Cardiac septum (tissue), 1 donor: Measurements from ENCODE around the gene CNTNAP1. TPM values are rescaled to one million over a fixed set of nuclear protein-coding genes. Genes with fewer than 3 reads are reported as not detected.
A peak's percentile ranks its signal among the peaks of the same experiment; 100 is the strongest.

ENCODE experiments used
- DNase-seq: peaks from one replicate; pipeline ENCODE4 v3.0.0-alpha.2; 2020; ENCODE audit warnings: low spot score
- intact Hi-C: fragments of 100-400 bp; cut with DNase I; formaldehyde crosslinking; loops from one replicate; pipeline ENCODE4 v1.14.0; 2022
- total RNA-seq: library from RNA; stranded (reverse); fragmentation: NEBNext Ultra II Directional; extraction: Animal tissue kit (Norgen Biotek cat#: 25700); gene quantifications from one replicate; pipeline ENCODE4 v1.2.1, GENCODE V29; 2021
- donor health status: DM: no; HTN: no; CAD: no.

The CNTNAP1 gene
- total RNA-seq, 1 donor from 2014 or later = 7.0 TPM

- DNase-seq = no peak
- intact Hi-C loops = loop anchor here (5.0 kb wide), 1 partner anchor 64 kb away; the partner anchor contains the start of gene EZH1
Measured at GRCh38 chr17:42682722-42683403, 532 bp downstream of the CNTNAP1 start.

DNA sequence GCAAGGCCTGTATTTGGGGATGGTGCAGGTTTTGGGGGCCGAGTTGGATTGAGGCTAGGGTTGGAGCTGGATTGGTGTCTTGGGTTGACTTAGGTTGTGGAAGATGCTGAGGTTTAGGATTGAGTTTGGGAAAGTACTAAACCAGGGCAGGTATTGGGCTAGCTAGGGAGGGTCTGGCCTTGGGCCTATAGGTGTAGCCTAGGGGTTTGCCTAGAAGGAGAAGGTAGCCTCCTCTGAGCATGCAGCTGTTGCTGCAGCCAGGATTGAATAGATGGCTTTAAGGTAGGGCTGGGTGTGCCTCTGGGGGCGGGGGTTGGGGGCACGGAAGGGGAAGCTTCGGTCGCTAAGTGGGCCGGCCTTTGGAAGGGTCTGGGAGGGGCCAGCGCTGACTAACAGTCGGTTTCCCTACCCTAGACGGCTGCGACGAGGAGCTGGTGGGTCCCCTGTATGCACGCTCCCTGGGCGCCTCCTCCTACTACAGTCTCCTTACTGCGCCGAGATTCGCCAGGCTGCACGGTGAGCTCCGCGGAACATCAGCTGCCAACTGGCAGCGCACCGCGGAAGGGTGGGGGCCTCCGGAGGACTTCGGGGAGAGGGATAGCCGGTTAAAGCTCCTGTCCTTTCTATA lies 1.2 kb downstream of the CNTNAP1 start:
- intact Hi-C loops = loop anchor here (5.0 kb wide), 1 partner anchor 64 kb away; the partner anchor contains the start of gene EZH1
- no peak for DNase-seq

DNA sequence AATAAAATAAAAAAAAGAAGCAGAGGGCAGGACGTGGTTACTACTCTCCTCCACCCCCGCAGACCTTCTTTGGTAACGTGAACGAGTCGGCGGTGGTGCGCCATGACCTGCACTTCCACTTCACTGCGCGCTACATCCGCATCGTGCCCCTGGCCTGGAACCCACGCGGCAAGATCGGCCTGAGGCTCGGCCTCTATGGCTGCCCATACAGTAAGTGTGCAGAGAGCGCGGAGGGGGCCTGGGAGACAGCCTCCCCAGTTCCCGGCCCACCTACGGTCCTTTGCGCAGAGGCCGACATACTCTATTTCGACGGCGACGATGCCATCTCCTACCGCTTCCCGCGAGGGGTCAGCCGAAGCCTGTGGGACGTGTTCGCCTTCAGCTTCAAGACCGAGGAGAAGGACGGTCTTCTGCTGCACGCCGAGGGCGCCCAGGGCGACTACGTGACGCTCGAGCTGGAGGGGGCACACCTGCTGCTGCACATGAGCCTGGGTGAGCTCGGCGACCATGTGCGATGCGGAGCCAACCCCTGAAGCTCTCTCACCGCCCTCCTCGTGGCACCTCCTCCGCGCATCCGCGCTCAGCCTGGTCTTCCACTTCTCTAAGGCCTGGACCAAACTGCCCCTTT lies 2.7 kb downstream of the CNTNAP1 start:
- intact Hi-C loops = loop anchor here (5.0 kb wide), 1 partner anchor 62 kb away; the partner anchor contains the start of gene EZH1
- DNase-seq = no peak

GRCh38 chr17:42685831-42686230 lies 3.5 kb downstream of the CNTNAP1 start:
- DNase-seq = no peak
- intact Hi-C loops = no loop called here

GRCh38 chr17:42686520-42687128 lies 4.3 kb downstream of the CNTNAP1 start:
- no peak for DNase-seq
- intact Hi-C loops = no loop called here

- intact Hi-C loops = no loop called here
- no peak for DNase-seq
Measured at GRCh38 chr17:42687707-42688320, 5.5 kb downstream of the CNTNAP1 start.

- DNase-seq = no peak
- intact Hi-C loops = no loop called here
Measured at GRCh38 chr17:42690596-42690995, 8.3 kb downstream of the CNTNAP1 start.

DNA sequence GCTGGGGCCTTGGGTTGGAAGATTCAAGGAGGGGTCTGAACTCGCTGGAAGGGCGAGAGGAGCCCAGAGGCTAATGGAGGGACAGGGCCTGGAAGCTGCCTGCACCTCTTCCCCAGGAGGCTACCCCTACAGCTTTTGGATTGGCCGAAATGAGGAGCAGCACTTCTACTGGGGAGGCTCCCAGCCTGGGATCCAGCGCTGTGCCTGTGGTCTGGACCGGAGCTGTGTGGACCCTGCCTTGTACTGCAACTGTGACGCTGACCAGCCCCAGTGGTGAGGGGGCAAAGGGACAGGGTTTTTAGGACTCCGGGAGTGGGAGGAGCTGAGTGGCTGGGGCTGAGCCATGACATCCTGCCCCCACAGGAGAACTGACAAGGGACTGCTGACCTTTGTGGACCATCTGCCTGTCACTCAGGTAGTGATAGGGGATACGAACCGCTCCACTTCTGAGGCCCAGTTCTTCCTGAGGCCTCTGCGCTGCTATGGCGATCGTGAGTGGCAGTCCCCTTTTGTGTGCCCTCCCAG lies 8.8 kb downstream of the CNTNAP1 start:
- DNase-seq = no peak
- intact Hi-C loops = no loop called here

- no peak for DNase-seq
- intact Hi-C loops = no loop called here
Measured at GRCh38 chr17:42692489-42692888, 10.2 kb downstream of the CNTNAP1 start.

DNA sequence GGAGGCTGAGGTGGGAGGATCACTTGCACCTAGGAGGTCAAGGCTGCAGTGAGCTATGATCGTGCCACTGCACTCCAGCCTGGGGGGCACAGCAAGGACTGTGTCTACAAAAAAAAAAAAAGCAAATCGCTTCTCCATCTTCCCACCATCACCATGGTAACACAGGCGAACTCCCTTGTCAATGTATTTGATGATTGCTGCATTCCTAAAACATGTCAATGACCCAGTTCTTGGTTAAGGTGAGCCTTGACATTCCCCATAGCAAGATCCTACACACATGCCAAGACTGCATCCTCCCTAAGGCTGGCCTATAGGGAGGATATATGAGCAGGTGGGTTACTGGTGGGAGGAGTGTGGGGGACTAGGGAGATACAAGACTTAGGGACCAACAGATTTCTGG lies 12.2 kb downstream of the CNTNAP1 start:
- intact Hi-C loops = no loop called here

GRCh38 chr17:42695500-42695899 lies 13.2 kb downstream of the CNTNAP1 start:
- intact Hi-C loops = no loop called here
- peak; percentile 41 for DNase-seq

More for the DNA sequence above, 12.2 kb downstream of the CNTNAP1 start:
- DNase-seq = no peak

GRCh38 chr17:42697108-42697811 lies 14.9 kb downstream of the CNTNAP1 start:
- DNase-seq = peak; percentile 51
- intact Hi-C loops = no loop called here

GRCh38 chr17:42698736-42699414 lies 16.5 kb downstream of the CNTNAP1 start:
- intact Hi-C loops = no loop called here
- peak; percentile 66 for DNase-seq

GRCh38 chr17:42699415-42699740 lies 17.0 kb downstream of the CNTNAP1 start:
- intact Hi-C loops = no loop called here
- no peak for DNase-seq

DNA sequence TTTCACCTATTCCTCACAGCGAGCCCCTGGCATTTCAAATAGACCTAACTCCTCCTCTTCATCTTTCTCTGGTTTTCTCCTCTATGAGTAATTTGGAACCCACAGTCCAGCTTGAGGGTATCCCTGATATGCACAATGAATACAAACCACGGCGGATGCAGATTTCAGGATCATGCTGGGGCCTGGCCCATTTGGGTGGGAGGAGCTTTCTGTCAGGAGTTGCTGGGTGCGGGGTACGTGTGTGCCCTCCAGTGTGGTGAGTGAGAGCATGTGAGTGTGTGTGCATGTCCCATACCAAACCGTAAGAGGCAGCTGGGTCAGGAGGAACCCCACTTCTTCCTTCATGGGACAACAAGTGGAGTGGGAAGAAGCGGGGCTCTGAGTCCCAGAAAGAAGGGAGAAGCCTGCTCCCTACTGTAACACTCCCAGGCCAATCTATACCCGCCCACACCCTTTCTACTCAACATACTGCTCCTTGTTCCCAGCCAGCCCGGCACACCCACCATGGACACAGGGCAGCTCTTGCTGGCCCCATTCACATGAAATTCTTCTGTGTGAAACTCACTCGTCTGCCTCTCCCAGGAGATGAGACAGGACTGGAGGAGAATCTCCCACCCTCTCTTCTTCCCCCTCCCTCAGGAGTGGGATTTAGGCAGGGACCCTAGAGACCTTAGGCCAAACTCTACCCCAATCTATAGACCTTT lies 18.4 kb downstream of the CNTNAP1 start:
- DNase-seq = peak; percentile 51
- intact Hi-C loops = no loop called here

DNA sequence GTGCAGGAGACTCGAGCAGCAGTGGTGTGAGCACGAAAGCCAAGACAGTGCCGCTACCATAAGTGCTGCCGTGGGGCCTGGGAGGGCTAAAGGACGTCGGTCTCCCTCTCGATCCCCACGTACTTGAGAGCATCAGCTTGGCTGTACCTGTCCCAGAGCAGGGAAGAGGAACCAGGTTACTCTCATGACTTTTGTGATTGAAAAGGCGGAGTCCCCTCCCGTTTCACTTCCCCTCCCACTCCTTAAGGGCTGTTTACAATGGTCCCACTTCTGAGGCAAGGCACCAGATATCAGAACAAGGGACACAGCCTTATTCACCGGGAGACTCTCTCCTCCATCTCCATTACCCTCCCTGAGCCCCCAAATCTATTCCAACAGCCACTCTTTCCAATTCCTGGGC lies 20.1 kb downstream of the CNTNAP1 start:
- no peak for DNase-seq
- intact Hi-C loops = no loop called here

- intact Hi-C loops = no loop called here
- peak; percentile 14 for DNase-seq
Measured at GRCh38 chr17:42704490-42704836, 22.1 kb downstream of the CNTNAP1 start.

DNA sequence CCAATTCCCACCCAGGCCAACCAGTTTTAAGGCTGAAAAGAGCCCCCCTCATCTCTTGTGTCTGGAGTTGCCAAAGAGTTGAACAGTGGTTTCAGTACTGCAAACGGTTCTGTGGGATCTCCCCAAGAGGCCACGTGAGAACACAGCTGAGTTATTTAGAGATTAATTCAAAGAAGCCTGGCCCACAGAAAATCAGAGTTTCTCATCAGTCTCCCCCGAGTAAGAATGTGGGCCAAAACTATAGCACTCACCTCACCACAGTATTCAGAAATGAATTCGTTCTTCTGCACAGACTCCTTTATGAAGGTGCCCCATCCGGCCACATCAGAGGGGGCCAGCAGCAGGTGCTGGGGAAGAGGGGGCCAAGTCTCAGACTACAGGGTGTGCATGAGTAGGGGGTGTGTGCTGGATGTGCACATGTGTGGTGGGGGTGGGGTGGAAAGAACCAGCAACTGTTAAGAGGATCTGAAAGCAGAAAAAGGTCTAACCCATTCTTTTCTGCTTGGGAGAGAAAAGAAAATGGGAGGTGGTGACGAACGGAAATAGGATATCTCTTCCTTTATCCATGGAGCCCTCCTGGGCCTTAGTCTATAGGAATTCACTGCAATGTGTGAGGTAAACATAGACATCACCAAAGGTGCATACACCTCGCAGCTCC lies 22.6 kb downstream of the CNTNAP1 start:
- intact Hi-C loops = no loop called here
- DNase-seq = peak; percentile 35
